22Rv1 (cell line): Measurements from ENCODE around the gene RNF150.

Experiments
- ZFX ChIP-seq: fragments of 450-650 bp; IDR thresholded peaks from 2 replicates; pipeline ENCODE4 v1.6.1; 2017; ENCODE audit warnings: antibody characterized with exemption, borderline replicate concordance
- TF ChIP-seq, protein P1 (sequence below): fragments of 450-650 bp; IDR thresholded peaks from 2 replicates; pipeline ENCODE4 v1.5.1; 2017; ENCODE audit warnings: mild to moderate bottlenecking

DNA sequence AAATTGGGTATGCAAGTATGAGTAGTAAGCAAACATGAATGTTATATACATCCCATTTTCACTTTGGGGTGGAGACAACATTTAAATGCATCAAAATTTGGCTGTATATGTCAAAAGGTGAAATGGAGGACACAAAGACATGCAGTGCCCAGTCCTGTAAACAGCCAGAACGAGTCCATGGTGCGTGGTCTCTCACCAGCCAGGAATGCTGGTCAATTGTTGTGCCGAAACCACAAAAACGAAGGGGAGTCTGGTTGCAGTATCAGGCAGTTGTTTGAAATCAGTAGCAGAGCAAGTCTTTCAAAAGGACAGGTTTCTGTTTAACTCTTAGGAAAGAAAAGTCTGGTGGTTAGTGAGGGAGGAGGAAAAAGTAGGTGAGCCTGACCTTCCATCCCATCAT lies 22.3 kb upstream of the RNF150 start:
- TF ChIP-seq, protein P1, sequence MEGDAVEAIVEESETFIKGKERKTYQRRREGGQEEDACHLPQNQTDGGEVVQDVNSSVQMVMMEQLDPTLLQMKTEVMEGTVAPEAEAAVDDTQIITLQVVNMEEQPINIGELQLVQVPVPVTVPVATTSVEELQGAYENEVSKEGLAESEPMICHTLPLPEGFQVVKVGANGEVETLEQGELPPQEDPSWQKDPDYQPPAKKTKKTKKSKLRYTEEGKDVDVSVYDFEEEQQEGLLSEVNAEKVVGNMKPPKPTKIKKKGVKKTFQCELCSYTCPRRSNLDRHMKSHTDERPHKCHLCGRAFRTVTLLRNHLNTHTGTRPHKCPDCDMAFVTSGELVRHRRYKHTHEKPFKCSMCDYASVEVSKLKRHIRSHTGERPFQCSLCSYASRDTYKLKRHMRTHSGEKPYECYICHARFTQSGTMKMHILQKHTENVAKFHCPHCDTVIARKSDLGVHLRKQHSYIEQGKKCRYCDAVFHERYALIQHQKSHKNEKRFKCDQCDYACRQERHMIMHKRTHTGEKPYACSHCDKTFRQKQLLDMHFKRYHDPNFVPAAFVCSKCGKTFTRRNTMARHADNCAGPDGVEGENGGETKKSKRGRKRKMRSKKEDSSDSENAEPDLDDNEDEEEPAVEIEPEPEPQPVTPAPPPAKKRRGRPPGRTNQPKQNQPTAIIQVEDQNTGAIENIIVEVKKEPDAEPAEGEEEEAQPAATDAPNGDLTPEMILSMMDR = no peak
- TF ChIP-seq ZFX = no peak
